Measurements from ENCODE around the gene LCN12.

LCN12 gene

DNA sequence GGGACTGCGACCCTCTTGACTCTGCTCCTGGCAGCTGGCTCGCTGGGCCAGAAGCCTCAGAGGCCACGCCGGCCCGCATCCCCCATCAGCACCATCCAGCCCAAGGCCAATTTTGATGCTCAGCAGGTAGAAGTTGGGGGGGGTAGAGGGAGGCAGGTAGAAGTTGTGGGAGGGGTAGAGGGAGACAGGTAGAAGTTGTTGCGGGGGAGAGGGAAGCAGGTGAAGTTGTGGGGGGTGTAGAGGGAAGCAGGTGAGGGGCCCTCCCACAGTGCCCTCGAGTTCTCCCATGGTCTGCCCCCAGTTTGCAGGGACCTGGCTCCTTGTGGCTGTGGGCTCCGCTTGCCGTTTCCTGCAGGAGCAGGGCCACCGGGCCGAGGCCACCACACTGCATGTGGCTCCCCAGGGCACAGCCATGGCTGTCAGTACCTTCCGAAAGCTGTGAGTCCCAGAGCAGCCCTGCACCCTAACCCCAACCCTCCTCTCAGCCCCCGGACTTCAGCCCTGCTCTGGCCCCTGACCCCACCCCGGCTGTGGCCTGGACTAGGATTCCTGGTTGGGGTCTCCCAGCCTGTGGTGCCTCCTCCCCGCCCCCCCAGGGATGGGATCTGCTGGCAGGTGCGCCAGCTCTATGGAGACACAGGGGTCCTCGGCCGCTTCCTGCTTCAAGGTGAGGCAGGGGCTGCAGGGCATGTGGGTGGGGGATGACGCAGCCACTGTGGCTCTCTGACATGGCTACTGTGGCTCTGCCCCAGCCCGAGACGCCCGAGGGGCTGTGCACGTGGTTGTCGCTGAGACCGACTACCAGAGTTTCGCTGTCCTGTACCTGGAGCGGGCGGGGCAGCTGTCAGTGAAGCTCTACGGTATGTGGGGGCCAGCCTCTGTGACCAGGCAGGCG is 6.5 kb upstream of the LCN12 start:
- no peak for DNase-seq

- no peak for DNase-seq
These were observed 5.6 kb upstream of the LCN12 start for GRCh38 chr9:136946228-136947027.

- peak; percentile 15 for DNase-seq
These were observed 4.8 kb upstream of the LCN12 start for GRCh38 chr9:136947028-136947891.

DNA sequence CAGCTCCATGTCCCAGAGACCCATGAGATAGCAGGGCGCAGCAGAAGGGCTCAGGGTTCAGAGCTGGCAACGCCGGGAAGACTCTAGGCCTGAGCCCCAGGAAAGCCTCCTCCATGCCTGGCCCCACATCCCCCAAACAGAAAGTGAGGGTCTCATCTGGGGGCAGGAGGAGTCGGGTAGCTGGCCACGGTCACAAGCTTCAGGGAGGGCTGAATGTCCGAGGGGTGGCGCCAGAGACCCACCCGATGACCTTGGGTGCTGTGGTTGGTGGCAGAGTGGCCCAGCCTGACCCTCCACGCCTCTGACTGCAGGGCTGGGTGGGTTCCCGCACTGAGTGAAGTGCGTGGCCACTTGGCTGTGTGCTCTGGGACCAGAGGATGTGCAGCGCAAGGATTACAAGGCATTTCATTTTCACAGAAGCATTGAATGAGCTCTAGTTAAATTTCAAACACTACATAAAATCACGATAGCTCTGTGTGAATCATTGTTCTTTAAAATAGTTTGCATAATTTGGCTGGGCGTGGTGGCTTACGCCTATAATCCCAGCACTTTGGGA is 4.0 kb upstream of the LCN12 start:
- DNase-seq, result no peak

- no peak for DNase-seq
These were observed 2.7 kb upstream of the LCN12 start for GRCh38 chr9:136949239-136949816.

- DNase-seq, result peak; percentile 96
These were observed 2.0 kb upstream of the LCN12 start for GRCh38 chr9:136949817-136950655.

DNA sequence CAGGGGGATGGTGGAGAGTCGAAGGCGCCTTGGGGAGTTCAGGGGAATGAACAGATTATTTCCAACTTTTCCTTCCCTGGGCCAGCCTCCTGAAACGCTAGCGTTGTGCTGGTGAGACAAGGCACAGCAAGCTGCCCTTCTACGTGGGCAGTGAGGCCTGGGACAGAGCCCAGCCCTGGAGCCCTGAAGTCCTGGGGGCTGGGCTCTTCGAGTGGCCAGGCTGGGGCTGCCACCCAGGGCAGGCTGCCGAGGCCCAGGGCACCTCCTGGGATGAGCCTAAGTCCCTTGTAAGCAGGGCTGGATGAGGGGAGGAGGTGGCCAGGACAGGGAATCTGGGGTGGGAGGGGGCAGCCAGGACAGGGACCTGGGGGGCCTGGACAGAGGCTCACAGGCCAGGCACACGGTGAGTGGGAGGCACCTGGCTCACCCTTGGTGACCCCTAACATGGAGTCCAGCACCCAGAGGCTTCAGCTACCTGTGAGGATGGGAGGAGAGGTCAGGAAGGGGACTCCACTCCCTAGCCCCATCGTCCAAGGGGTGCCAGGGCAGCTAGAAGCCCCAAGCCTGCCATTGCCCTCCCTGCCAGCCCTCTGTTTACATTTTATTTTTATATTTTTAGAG is 1.3 kb upstream of the LCN12 start:
- no peak for DNase-seq

- DNase-seq, result no peak
These were observed 313 bp downstream of the LCN12 start for GRCh38 chr9:136952321-136952850.

- no peak for DNase-seq
These were observed 1.1 kb downstream of the LCN12 start for GRCh38 chr9:136952876-136953770.

DNA sequence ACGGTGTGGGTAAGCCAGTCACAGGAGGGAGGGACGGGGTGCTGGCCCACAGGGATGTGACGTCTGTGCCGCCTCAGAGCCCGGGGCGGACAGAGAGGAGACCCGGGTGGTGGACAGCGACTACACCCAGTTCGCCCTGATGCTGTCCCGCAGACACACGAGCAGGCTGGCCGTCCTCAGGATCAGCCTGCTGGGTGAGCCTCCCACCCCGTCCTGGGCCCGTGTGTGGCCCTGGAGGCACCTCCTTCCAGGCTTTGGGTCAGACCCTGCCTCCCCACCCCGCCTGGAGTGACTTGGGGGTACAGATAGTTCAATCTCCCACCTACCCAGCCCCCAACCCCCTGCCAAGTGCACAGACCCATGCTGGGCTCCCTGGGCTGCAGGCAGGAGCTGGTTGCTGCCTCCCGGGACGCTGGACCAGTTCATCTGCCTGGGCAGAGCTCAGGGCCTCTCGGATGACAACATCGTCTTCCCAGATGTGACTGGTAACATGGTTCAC is 1.7 kb downstream of the LCN12 start:
- DNase-seq, result no peak

GRCh38 chr9:136954270-136955083 is 2.4 kb downstream of the LCN12 start:
- no peak for DNase-seq

GRCh38 chr9:136955202-136955942 is 3.3 kb downstream of the LCN12 start:
- DNase-seq, result no peak

GRCh38 chr9:136955943-136956335 is 3.9 kb downstream of the LCN12 start:
- DNase-seq, result no peak

GRCh38 chr9:136956604-136957003 is 4.5 kb downstream of the LCN12 start:
- no peak for DNase-seq

GRCh38 chr9:136957461-136957860 is 5.4 kb downstream of the LCN12 start:
- DNase-seq, result no peak

DNA sequence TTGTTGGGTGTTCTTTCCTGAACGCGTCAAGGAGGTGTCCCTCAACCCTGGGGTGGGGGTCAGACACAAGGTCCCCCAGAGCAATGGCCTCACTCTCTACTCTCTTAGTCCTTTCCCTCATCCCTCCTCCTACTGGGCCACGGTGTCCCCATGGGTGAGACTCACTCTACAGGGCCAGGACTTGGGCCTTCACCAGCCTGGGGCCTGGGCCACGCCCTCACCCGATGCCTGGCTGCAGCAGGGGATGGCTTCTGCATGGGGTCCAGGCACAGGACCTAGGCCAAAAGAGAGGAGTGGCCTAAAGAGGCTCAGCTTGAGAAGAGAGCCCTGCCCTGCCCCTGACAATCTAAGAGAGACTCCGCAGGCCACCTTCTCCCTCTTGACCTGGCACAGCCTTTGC is 5.8 kb downstream of the LCN12 start:
- DNase-seq, result no peak

DNA sequence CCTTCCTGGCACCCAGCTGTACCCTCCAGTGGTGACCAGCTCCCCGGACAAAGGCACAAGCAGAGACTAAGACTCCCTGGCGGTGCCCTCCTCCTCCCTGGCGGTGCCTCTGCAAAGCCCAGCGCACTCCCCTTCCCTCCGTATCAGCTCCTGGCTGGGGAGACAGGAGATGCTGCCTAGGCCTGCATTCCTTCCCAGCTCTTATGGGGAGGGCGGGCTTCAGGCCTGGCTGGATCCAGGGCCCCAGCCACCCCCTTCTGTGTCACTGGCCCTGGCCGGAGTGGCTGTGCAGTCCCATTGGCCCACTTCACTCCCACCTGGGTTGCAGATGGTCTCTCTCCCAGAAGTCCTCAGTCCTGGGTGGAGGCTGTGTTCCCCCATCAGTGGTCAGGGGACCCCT is 6.4 kb downstream of the LCN12 start:
- no peak for DNase-seq

All from NCI-H2171 treated with DMSO at 0.1 percent for 48 hours (cell line).